Breast epithelium (tissue), 3 donors: ENCODE data around the gene URM1.

ENCODE experiments used
- CTCF ChIP-seq, 3 donors: fragments of 450-650 bp; IDR thresholded peaks; one replicate each; pipeline ENCODE4 v1.5.1; 2016 to 2017; ENCODE audit warnings: antibody characterized with exemption in 3 of 3, mild to moderate bottlenecking in 3 of 3, moderate library complexity in 3 of 3
- POLR2A ChIP-seq: fragments of 450-650 bp; IDR thresholded peaks from one replicate; pipeline ENCODE4 v1.6.1; 2016; ENCODE audit warnings: antibody characterized with exemption, mild to moderate bottlenecking, moderate library complexity
- POLR2AphosphoS5 ChIP-seq, 3 donors: sonication (generic); formaldehyde crosslinking; IDR thresholded peaks; one replicate each; pipeline ENCODE4 v1.6.1; 2017; ENCODE audit warnings: antibody characterized with exemption in 3 of 3

GRCh38 chr9:128438343-128439109 lies 67.4 kb downstream of the URM1 start:
- TF ChIP-seq CTCF (IDR thresholded peaks at IDR 0.05) (peak; percentile 92 to 95 (median 94)), POLR2A (no peak), POLR2AphosphoS5 (IDR thresholded peaks at IDR 0.05) (peak; percentile 55 to 72 (median 65))
